RKO (cell line): ENCODE measurements around the gene EMC10.
"Not testable (repeated sequence)": the region's sequence is repeated elsewhere in the genome, so short reads cannot be mapped to it uniquely, and the experiment has no call there.

Source experiments
- DNase-seq: peaks from one replicate; pipeline ENCODE4 v3.0.0-alpha.2; 2016; ENCODE audit warnings: low spot score

Gene EMC10

DNA sequence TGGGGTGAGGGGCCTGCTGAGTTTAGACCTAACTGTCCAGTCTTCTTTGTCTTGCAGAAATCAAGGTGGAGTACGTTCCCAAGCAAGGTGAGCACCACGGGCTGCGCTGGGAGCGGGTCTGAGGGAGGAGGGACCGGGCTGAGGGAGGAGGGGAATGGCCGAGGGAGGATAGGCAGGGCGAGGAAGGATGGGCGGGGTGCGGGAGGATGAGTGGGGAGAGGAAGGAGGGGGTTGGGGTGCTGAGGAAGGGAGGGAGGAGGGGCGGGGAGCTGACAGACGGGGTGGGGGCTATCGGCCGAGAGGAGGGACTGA lies 25.1 kb upstream of the EMC10 start:
- no peak for DNase-seq

DNA sequence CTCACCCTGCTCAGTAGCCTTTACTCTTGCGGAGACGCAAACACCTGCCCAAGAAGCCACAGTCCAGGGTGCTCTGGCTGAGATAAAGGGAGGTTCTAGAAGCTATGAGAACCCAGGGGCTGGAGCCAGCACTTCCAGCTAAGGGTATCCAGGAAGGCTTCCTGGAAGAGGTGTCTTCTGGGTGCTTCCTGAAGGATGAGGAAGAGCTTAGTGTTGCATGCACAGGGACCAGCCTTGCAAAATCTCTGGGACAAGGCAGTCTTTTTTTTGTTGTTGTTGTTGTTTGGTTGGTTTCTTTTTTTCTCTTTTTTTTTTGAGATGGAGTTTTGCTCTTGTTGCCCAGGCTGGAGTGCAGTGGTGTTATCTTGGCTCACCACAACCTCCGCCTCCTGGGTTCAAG lies 23.1 kb upstream of the EMC10 start:
- no peak for DNase-seq

DNA sequence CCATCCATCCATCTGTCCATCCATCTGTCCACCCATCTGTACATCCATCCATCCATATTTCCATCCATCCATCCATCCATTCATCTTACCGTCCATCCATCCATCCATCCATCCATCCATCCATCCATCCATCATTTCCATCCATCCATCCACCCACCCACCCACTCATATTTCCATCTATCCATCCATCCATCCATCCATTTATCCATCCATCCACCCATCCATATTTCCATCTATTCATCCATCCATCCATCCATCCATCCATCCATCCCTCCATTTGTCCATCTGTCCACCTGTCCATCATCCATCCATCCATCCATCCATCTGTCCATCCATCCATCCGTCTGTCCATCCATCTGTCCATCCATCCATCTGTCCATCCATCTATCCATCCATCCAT lies 20.3 kb upstream of the EMC10 start:
- no peak for DNase-seq

DNA sequence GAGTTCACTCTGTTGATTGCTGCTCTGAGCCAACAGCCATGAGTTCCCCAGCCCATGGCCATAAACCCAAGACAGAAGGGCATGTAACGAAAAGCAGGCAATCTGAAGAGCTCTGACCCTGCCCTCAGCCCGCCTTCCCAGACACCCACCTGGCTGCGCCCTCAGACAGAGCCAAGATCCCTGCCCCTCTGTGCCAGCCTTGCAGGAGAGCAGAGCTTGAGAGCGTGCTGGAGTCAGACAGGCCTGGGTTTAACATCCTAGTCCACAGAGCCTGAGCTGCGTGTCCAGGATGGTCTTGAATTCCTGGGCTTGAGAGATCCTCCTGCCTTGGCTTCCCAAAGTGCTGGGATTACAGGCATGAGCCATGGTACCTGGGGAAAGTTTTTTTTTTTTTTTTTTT lies 19.0 kb upstream of the EMC10 start:
- DNase-seq: no peak

DNA sequence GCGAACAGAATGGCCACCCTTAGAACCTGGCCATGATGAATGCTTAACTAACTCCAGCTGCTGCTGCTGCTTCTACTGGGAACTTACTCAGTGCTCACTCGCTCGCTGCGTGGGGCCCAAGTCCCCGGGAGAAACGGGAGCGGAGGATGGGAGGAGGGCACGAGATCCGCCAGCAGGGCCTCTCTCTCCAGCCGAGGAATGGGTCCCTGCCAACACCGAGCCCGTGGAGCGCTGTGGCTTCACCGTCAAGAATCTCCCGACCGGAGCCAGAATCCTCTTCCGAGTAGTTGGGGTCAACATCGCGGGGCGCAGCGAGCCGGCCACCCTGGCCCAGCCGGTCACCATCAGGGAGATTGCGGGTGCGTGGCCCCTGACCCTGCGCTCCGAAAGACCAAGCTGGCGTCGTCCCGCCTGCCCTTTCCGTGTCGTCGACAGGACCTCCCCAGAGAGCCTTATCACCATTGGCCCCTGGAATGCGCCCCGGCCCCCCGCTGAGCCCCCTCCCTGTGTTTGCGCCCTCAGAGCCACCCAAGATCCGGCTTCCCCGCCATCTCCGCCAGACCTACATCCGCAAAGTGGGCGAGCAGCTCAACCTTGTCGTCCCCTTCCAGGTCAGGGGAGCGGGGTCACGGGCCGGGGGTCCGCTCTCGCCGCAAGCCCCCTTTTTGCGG lies 17.8 kb upstream of the EMC10 start:
- no peak for DNase-seq

DNA sequence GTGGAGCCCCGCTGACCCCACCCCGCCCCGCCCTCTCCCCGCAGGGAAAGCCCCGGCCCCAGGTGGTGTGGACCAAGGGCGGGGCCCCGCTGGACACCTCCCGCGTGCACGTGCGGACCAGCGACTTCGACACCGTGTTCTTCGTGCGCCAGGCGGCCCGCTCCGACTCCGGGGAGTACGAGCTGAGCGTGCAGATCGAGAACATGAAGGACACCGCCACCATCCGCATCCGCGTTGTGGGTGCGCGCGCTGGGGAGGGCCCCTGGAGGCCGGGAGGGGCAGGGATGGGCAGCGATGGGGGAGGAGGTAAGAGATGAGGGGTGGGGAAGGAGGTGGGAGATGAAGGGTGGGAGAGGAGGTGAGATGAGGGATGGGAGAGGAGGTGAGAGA lies 17.2 kb upstream of the EMC10 start:
- DNase-seq: no peak

DNA sequence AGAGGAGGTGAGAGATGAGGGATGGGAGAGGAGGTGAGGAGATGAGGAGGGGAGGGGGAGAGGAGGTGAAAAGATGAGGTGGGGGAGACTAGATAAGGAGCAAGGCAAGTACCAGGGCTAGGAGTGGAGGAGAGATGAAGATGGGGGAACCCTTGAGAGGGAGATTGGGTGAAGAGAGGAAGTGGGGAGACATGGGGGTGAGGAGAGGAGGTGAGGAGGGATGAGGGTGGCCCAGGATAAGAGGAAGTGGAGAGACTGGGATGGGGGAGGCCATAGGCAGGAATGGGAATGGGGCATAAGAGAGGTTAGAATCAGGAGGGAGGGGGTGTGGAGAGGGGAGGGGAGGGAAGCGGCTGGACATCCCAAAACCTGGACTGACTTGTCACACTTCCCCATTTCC lies 16.7 kb upstream of the EMC10 start:
- DNase-seq: no peak

DNA sequence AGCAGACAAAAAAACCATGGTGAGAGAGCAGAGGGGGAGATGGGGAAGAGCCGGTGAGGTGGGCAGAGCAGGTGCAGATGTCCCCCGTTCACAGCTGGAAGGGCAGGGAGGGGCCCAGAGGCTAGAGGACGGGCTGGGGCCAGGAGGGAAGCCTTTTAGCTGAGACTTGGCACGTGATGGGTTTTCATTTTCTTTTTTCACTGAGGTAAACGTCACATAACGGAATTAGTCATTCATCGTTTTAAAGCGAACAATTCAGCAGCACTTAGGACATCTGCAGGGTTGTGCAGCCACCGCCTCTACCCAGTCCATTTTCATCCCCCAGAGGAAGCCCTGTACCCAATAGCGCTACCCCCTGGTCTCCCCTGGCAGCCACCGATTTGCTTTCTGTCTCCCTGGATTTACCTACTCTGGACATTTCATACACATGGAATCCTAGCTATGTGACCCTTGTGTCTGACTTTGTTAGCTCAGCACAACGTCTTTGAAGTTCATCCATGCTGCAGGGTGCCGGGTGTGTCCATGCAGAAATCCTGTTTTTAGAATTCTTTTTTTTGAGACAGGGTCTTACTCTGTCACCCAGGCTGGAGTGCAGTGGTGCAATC lies 16.0 kb upstream of the EMC10 start:
- DNase-seq: peak; percentile 51

DNA sequence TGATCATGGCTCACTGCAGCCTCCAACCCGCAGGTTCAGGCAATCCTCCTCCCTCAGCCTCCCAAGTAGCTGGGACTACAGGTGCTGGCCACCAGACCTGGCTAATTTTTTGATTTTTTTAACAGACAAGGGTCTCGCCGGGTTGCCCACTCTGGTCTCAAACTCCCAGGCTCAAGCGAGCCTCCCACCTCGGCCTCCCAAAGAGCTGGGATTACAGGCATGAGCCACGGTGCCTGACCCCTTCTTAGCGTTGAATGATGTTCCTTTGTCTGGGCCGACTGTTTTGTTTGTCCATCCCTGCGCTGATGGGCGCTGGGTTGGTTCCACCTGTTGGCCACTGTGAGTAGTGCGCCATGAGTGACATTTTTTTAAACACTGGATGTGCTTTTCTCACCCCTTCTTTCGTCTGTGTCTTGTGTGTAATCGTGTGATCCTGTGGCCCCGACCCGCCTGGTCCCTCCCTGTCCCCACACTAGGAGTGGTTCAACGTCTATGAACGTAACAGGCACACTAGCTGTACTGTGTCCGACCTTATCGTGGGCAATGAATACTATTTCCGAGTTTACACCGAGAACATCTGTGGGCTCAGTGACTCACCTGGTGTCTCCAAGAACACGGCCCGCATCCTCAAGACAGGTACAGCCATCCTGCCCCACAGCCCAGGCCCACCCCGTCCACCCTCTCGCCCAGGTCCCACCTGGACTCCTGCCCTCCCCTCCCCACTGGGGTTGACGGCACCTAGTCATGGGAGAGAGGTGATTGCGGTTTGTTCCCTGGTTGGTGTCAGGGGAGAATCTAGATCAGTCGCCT lies 15.0 kb upstream of the EMC10 start:
- peak; percentile 72 for DNase-seq

DNA sequence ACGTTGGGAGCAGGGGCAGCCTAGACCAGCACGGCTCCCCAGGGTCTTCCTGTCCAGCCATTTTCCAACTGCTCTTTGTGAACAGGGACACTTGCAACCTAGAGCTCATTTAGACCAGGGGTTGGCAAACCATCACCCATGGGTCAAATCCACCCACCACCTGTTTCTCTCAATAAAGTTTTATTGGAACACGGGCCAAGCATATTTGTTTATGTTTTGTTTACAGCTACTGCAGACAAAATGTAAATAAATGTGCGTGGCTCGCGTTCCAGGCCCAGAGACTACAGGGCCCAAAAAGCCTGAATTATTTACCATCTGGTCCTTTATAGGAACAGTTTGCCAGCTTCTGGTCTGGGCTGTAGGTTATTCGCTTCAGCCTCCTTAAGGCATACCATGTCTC lies 13.3 kb upstream of the EMC10 start:
- DNase-seq: no peak

DNA sequence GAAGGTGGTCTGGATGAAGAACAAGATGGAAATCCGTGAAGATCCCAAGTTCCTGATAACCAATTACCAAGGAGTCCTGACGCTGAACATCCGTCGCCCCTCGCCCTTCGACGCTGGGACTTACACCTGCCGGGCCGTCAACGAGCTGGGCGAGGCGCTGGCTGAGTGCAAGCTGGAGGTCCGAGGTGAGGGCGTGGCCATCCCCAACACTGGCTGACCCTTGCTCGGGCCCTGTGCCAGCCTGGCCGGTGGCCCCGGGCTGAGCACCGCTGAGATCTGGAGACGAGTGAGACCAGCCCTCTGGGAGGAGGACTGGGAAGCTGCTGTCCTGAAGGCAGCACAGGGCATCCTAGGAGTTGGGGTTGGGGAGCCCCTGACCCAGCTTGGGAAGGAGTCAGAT lies 12.0 kb upstream of the EMC10 start:
- no peak for DNase-seq

DNA sequence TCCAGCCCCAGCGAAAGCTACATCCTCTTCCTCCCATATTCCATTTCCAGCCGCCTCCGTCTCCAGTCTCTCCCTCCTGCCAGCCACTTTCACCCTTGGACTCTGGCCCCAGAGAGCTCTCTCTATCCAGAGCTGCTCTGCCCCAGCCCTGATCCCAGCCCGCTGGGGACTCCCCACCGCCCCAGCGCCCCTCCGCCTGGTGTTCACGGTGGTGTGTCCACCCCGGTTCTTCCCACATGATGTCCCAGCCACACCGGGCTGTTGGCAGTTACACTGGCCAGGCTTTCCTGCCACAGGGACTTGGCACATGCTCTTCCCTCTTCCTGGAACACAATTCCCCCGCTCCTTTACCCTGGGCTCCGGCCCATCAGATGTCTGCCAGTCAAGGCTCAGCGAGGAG lies 11.3 kb upstream of the EMC10 start:
- DNase-seq: no peak

DNA sequence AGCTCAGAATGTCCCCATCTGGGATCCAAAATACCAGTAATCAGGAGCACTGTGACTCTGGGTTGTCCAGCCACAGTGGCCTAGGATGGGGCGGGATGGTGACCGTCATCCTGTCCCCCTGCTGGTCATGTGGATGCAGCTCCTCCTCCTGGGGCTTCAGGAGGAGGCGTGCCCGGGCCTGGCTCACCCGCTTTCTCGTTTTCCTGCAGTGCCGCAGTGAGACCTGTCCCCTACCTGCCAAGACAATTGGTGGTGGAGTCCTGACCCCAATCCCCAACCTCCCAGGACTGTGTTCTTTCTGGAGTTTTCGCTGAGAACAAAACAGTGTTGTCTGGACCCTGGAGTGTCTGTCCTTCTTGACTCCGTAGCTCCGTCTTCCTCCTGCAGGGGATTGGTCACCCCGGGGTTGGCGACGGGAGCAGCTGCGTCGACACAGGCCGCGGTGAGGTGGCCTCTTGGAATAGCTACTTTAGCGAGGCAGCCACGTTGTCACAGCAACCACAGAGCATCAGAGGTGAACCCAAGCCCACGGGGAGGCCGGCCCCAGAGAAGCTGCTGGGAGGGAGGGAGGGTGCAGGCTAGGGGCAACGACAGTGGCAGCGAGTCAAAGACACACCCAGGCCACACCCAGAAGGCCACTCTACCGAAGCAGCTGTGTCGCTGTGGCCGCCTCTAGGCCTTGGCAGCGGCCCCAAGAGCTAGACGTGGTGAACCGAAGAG lies 10.2 kb upstream of the EMC10 start:
- no peak for DNase-seq

DNA sequence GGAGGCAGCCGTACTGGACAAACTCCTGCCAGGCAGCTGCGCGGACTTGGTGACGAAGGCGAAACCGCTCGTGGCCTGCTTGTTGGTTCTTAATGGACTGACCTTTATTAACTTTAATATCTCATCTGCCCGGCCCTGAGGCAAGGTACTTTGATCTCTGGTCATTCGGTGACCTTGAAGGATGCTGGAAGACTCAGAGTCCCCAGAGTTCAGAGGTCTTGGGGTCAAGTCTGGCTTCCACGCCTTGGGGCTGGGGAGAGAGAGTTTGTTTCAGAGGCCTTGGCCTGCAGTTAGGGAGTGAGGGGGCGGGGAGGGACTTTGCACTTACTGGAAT lies 9.6 kb upstream of the EMC10 start:
- DNase-seq: no peak

DNA sequence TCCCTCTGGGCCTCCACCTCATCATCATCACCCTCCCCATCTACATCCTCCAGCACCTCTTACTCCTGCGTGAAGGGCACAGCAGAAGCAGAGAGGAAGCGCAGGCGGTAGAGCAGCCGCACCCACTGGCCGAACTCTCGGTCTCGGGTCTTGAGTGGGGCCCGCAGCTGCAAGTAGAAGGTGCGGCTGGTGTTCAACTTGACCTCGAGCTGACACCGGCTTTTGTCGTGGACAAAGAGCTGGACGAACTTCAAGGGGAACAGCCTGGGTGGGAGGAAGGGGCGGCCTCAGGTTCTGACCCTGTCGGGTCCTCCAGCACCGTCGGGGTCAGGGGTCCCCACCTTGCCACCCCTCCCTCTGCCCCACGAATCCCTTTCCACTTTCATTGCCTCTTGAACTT lies 8.7 kb upstream of the EMC10 start:
- DNase-seq: no peak

DNA sequence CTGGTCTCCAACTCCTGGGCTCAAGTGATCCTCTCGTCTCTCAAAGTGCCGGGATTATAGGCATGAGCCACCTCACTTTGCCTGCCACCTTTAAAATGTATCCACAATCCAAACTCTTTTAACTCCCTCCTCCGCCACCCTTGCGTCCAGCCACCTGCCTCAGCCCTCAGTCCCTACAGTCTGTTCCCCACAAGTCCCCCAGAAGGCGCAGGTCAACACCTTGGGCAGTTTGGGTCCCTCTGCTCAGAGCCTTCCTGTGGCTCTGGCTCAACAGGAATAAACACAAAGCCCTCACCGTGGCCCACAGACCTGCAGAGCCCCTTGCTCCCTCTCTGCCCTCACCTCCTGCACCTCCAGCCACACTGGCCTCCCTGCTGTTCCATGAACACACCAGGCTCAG lies 7.5 kb upstream of the EMC10 start:
- DNase-seq: no peak

DNA sequence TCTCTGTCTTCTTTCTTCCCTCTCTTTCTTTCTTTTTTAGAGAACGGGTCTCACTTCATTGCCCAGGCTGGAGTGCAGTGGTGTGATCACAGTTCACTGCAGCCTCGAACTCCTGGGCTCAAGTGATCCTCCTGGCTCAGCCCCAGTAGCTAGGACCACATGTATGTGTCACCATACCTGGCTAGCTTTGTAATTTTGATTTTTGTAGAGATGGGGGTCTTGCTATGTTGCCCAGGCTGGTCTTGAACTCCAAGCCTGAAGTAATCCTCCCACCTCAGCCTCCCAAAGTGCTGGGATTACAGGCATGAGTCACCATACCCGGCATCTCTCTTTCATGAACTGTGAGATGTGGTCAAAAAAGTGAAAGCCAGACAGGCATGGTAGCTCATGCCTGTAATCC lies 3.0 kb upstream of the EMC10 start:
- not testable (repeated sequence) for DNase-seq

DNA sequence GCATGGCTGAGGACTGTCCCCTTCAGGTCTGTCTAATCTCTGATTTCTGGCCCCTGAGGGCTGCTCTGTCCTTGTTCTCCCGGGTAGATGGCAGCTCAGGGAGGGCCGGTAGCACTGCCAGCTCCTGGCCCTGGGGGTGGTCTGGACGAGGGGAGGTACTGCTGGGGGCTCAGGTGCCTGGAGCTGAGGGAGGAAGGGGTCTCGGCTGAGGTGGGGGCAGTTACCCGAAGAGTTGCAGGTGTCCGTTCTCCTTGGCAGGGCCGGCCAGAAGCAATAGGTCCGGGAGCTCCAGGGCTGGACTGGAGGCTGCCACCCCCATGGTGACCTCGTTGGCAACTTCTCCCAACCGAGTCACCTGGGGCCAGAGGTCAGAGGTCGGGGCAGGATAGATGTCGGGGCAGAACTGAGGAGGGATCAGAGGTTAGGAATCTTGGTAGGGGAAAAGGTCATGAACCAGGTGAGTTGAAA lies 1.2 kb upstream of the EMC10 start:
- DNase-seq: no peak

DNA sequence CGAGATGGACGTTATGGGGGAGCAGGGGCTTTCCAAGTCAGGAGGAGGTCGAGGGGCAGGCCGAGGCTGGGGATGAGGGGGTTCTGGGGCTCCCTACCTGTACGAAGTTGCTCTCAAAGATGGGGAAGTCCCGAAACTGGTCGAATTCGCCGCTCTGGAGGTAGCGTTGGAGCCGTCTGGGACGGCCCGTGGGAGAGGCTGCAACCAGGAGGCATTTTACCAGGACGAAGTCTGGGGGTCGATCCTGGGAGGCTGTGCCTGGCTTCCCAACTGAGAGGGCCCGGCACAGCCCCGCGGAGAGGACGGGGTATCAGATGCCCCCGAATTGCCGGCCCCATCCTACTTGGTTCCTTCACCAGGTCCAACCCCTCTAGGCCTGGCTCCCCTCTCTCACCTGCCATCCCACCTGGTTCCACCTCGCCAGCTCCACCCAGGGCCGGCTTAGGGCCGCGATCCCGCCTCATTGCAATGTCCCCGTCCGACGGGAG lies 527 bp upstream of the EMC10 start:
- no peak for DNase-seq

DNA sequence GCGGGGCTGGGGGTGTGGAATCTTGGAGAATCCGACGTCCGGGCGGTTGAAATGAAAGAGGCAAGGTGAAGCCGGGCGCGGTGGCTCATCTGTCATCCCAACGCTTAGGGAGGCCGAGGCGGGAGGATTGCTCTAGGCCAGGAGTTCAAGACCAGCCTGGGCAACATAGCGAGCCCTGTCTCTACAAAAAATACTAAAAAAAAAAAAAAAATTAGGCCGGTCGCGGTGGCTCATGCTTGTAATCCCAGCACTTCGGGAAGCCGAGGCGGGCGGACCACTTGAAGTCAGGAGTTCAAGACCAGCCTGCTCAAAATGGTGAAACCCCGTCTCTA lies 566 bp downstream of the EMC10 start:
- DNase-seq: no peak

DNA sequence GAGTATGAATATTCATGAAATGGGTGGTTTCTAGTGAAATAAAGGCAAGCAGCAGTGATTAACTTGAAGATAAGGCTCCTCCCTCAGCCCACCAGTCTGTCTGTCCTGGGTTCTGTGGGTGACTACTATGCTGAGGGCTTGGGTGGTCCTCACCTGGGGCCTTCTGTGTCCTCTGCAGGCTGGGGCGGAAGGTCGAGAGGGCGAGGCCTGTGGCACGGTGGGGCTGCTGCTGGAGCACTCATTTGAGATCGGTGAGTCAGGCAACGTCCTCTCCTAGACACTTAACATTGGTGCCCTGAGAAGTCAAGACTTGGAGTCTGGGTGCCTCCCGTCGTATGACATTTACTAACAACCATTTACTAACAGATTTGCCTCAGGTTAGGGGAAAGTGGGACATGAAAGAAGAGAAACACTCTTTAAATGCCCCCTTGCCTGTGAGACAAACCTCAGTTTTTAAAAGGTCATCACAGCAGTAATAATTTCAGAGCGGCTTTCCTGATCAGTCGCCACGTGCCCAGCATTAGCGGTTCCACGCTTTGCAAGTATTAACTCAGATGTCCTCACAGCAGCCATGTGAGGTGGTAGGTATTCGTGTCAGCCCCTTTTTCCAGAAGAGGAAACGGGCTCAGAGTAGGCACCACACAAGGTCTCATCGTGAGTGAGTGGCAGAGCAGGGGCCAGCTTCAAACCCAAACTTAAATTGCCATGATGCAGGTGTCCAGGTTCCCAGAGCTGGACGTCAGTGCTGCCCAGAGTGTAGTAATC lies 1.6 kb downstream of the EMC10 start:
- DNase-seq: no peak
